HepG2 (cell line): Measurements from ENCODE around the gene SEPTIN10. TPM values are rescaled to one million over a fixed set of nuclear protein-coding genes. Genes with fewer than 3 reads are reported as not detected.
A peak's percentile ranks its signal among the peaks of the same experiment; 100 is the strongest.

Source experiments
- ETV6 ChIP-seq: sonication (generic); formaldehyde crosslinking; conservative IDR thresholded peaks from 2 replicates; pipeline ENCODE4 v1.4.0; 2020; ENCODE audit warnings: missing genetic modification reagents
- FOSL2 ChIP-seq: sonication (generic); formaldehyde crosslinking; IDR thresholded peaks from 2 replicates; pipeline ENCODE4 v1.4.0; 2020; ENCODE audit warnings: missing genetic modification reagents
- GATAD2A ChIP-seq: IDR thresholded peaks from 2 replicates; pipeline ENCODE4 v1.6.1; 2016
- GLI4 ChIP-seq: sonication (generic); formaldehyde crosslinking; IDR thresholded peaks from 2 replicates; pipeline ENCODE4 v1.5.1; 2020; ENCODE audit warnings: missing genetic modification reagents, mild to moderate bottlenecking, moderate library complexity, borderline replicate concordance
- KLF12 ChIP-seq: sonication (generic); formaldehyde crosslinking; IDR thresholded peaks from 2 replicates; pipeline ENCODE4 v1.4.0; 2020; ENCODE audit warnings: missing genetic modification reagents, borderline replicate concordance
- KMT2A ChIP-seq: sonication (generic); formaldehyde crosslinking; IDR thresholded peaks from 2 replicates; pipeline ENCODE4 v1.4.0; 2020; ENCODE audit warnings: missing genetic modification reagents
- MAFF ChIP-seq: IDR thresholded peaks from 2 replicates; pipeline ENCODE4 v1.6.1; 2011; ENCODE audit warnings: low read depth, low read length, improper control_type of control experiment
- MBD4 ChIP-seq: IDR thresholded peaks from 2 replicates; pipeline ENCODE4 v1.6.1; 2012; ENCODE audit warnings: low read length, inconsistent platforms, borderline replicate concordance
- NAIF1 ChIP-seq: sonication (generic); formaldehyde crosslinking; IDR thresholded peaks from 2 replicates; pipeline ENCODE4 v1.5.0; 2020; ENCODE audit warnings: mild to moderate bottlenecking, missing genetic modification reagents, borderline replicate concordance
- NFE2 ChIP-seq: sonication (generic); formaldehyde crosslinking; IDR thresholded peaks from 2 replicates; pipeline ENCODE4 v1.4.0; 2020; ENCODE audit warnings: missing genetic modification reagents
- PHF5A ChIP-seq: IDR thresholded peaks from one replicate; pipeline ENCODE4 v1.6.1; 2018; ENCODE audit warnings: low read depth, missing genetic modification reagents; ENCODE audit not compliant: unreplicated experiment
- PRMT3 ChIP-seq: sonication (generic); formaldehyde crosslinking; IDR thresholded peaks from 2 replicates; pipeline ENCODE4 v1.8.1; 2022; ENCODE audit warnings: low read depth, mild to moderate bottlenecking, moderate library complexity, missing genetic modification reagents, borderline replicate concordance
- ZNF24 ChIP-seq: fragments of 450-650 bp; IDR thresholded peaks from 2 replicates; pipeline ENCODE4 v1.6.1; 2017; ENCODE audit warnings: antibody characterized with exemption, mild to moderate bottlenecking
- ZNF296 ChIP-seq: sonication (generic); formaldehyde crosslinking; conservative IDR thresholded peaks from 2 replicates; pipeline ENCODE4 v1.5.0; 2020; ENCODE audit warnings: mild to moderate bottlenecking, missing genetic modification reagents
- ZNF333 ChIP-seq: sonication (generic); formaldehyde crosslinking; IDR thresholded peaks from 2 replicates; pipeline ENCODE4 v1.4.0; 2020; ENCODE audit warnings: mild to moderate bottlenecking, missing genetic modification reagents, borderline replicate concordance
- ZNF431 ChIP-seq: sonication (generic); formaldehyde crosslinking; IDR thresholded peaks from 2 replicates; pipeline ENCODE4 v1.9.0; 2022; ENCODE audit warnings: missing genetic modification reagents, low read depth, mild to moderate bottlenecking, borderline replicate concordance
- ZNF563 ChIP-seq: sonication (generic); formaldehyde crosslinking; IDR thresholded peaks from 2 replicates; pipeline ENCODE4 v1.8.0; 2022; ENCODE audit warnings: mild to moderate bottlenecking, moderate library complexity, missing genetic modification reagents
- ZNF572 ChIP-seq: sonication (generic); formaldehyde crosslinking; IDR thresholded peaks from 2 replicates; pipeline ENCODE4 v1.5.1; 2020; ENCODE audit warnings: mild to moderate bottlenecking, missing genetic modification reagents
- ZNF670 ChIP-seq: sonication (generic); formaldehyde crosslinking; IDR thresholded peaks from 2 replicates; pipeline ENCODE4 v1.8.0; 2022; ENCODE audit warnings: mild to moderate bottlenecking, missing genetic modification reagents, borderline replicate concordance
- ZNF672 ChIP-seq: sonication (generic); formaldehyde crosslinking; IDR thresholded peaks from 2 replicates; pipeline ENCODE4 v1.8.1; 2022; ENCODE audit warnings: missing genetic modification reagents
- ZSCAN12 ChIP-seq: sonication (generic); formaldehyde crosslinking; IDR thresholded peaks from 2 replicates; pipeline ENCODE4 v1.9.0; 2021; ENCODE audit warnings: mild to moderate bottlenecking, missing genetic modification reagents
- ZSCAN29 ChIP-seq: sonication (generic); formaldehyde crosslinking; conservative IDR thresholded peaks from 2 replicates; pipeline ENCODE4 v1.4.0; 2020; ENCODE audit warnings: mild to moderate bottlenecking, missing genetic modification reagents
- ZZZ3 ChIP-seq: sonication (generic); formaldehyde crosslinking; IDR thresholded peaks from 2 replicates; pipeline ENCODE4 v1.4.0; 2020; ENCODE audit warnings: missing genetic modification reagents, mild to moderate bottlenecking, borderline replicate concordance
- polyA plus RNA-seq, 8 experiments: library from polyadenylated mRNA; depleted of rRNA in 3 of 8; stranded (reverse) in 7 of 8; unstranded in 1 of 8; fragments of >200 nt; fragmentation: Illumina TruSeq in 4 of 8; extraction: Trizol in 4 of 8; gene quantifications; 2 replicates each; pipeline versions ENCODE4 v1.2.1 to v1.2.3, GENCODE V29; 2011 to 2016; ENCODE audit warnings: low read depth in 4 of 8, missing spikeins in 1 of 8, mixed read lengths in 1 of 8; ENCODE audit not compliant: insufficient read depth in 1 of 8
- total RNA-seq, 5 experiments: library from RNA; depleted of rRNA; stranded (reverse); fragments of >200 nt; fragmentation: Illumina TruSeq; extraction: Trizol; gene quantifications; 2 replicates each; pipeline ENCODE4 v1.2.3, GENCODE V29; 2016; ENCODE audit warnings: low read depth in 1 of 5
- TF ChIP-seq, protein P1 (sequence below): sonication (generic); formaldehyde crosslinking; IDR thresholded peaks from 2 replicates; pipeline ENCODE4 v1.4.0; 2020; ENCODE audit warnings: missing genetic modification reagents
- TF ChIP-seq, protein P2 (sequence below): fragments of 450-650 bp; IDR thresholded peaks from 2 replicates; pipeline ENCODE4 v1.6.1; 2017; ENCODE audit warnings: mild to moderate bottlenecking

Gene SEPTIN10
- total and polyA plus RNA-seq, 2 of the 13 experiments (the other 11 are each of a cell fraction or from before 2014, with no cell fraction given), result 45.8 to 67.5 TPM

DNA sequence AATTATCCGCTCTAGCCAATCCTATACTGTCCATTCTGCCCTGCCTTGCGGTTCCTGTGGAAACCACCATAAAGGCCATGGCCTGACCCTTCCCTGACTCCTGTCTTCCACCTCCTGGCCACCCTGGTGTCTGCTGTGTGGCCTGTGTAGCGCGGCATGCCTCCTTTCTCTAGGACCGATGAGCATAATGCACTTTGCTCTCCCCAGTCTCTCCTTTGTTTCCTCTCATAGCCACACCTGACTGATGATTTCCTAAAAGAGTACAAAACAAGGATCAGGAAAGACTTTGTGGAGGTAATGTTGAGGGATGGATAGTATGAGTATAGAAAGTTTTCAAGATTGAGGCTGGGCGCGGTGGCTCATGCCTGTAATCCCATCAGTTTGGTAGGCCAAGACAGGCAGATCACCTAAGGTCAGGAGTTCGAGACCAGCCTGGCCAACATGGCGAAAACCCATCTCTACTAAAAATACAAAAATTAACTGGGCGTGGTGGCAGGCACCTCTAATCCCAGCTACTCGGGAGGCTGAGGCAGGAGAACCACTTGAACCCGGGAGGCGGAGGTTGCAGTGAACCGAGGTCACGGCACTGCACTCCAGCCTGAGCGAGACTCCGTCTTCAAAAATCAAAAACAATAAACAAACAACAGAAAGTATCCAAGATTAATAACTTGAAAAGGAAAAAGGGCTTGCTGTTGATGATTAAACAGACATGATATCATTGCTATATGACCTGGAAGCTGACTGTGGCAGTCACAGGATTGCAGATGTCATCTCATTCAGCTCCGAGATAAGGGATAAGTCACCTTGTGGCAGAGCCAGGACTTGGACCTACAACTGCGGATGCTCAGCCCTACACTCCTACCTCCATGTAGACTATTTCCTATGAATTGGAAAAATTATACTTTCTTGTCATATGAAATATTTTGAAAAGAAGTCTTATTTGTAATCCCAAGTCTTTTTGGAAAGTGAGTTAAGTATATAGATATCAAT is 17.0 kb upstream of the SEPTIN10 start (continued):
- no peak for TF ChIP-seq ETV6
- no peak for TF ChIP-seq ZNF296 (CRISPR knock-in tag)
- TF ChIP-seq ZNF24, result no peak
- TF ChIP-seq ZNF670 (CRISPR knock-in tag), result no peak
- TF ChIP-seq GLI4 (CRISPR knock-in tag), result no peak
- peak; percentile 42; the same call in 1 of the 2 replicates for TF ChIP-seq FOSL2 (CRISPR knock-in tag)
- TF ChIP-seq ZZZ3 (CRISPR knock-in tag), result no peak
- peak; percentile 60; the same call in 1 of the 2 replicates for TF ChIP-seq KMT2A
- TF ChIP-seq, protein P1, sequence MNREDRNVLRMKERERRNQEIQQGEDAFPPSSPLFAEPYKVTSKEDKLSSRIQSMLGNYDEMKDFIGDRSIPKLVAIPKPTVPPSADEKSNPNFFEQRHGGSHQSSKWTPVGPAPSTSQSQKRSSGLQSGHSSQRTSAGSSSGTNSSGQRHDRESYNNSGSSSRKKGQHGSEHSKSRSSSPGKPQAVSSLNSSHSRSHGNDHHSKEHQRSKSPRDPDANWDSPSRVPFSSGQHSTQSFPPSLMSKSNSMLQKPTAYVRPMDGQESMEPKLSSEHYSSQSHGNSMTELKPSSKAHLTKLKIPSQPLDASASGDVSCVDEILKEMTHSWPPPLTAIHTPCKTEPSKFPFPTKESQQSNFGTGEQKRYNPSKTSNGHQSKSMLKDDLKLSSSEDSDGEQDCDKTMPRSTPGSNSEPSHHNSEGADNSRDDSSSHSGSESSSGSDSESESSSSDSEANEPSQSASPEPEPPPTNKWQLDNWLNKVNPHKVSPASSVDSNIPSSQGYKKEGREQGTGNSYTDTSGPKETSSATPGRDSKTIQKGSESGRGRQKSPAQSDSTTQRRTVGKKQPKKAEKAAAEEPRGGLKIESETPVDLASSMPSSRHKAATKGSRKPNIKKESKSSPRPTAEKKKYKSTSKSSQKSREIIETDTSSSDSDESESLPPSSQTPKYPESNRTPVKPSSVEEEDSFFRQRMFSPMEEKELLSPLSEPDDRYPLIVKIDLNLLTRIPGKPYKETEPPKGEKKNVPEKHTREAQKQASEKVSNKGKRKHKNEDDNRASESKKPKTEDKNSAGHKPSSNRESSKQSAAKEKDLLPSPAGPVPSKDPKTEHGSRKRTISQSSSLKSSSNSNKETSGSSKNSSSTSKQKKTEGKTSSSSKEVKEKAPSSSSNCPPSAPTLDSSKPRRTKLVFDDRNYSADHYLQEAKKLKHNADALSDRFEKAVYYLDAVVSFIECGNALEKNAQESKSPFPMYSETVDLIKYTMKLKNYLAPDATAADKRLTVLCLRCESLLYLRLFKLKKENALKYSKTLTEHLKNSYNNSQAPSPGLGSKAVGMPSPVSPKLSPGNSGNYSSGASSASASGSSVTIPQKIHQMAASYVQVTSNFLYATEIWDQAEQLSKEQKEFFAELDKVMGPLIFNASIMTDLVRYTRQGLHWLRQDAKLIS (CRISPR knock-in tag), result no peak
- TF ChIP-seq PRMT3 (CRISPR knock-in tag), result no peak
- no peak for TF ChIP-seq NAIF1
- TF ChIP-seq ZSCAN29 (CRISPR knock-in tag), result no peak
- no peak for TF ChIP-seq KLF12 (CRISPR knock-in tag)
- TF ChIP-seq ZNF333, result no peak
- TF ChIP-seq, protein P2, sequence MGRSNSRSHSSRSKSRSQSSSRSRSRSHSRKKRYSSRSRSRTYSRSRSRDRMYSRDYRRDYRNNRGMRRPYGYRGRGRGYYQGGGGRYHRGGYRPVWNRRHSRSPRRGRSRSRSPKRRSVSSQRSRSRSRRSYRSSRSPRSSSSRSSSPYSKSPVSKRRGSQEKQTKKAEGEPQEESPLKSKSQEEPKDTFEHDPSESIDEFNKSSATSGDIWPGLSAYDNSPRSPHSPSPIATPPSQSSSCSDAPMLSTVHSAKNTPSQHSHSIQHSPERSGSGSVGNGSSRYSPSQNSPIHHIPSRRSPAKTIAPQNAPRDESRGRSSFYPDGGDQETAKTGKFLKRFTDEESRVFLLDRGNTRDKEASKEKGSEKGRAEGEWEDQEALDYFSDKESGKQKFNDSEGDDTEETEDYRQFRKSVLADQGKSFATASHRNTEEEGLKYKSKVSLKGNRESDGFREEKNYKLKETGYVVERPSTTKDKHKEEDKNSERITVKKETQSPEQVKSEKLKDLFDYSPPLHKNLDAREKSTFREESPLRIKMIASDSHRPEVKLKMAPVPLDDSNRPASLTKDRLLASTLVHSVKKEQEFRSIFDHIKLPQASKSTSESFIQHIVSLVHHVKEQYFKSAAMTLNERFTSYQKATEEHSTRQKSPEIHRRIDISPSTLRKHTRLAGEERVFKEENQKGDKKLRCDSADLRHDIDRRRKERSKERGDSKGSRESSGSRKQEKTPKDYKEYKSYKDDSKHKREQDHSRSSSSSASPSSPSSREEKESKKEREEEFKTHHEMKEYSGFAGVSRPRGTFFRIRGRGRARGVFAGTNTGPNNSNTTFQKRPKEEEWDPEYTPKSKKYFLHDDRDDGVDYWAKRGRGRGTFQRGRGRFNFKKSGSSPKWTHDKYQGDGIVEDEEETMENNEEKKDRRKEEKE, result no peak
- TF ChIP-seq ZNF563 (CRISPR knock-in tag), result no peak
- TF ChIP-seq PHF5A, result peak; percentile 79
- TF ChIP-seq ZNF572 (CRISPR knock-in tag), result no peak
- no peak for TF ChIP-seq ZSCAN12 (CRISPR knock-in tag)
- TF ChIP-seq NFE2 (CRISPR knock-in tag), result no peak
- TF ChIP-seq ZNF431 (CRISPR knock-in tag), result no peak
- no peak for TF ChIP-seq MBD4
- TF ChIP-seq GATAD2A (CRISPR knock-in tag), result peak; percentile 87
- TF ChIP-seq ZNF672 (CRISPR knock-in tag), result no peak
- TF ChIP-seq MAFF, result 0 out of 2 replicates have a peak, but pooled peaks have one; percentile 8
